Panc1 (cell line): ENCODE results near the gene BRD3OS. TPM values are rescaled to one million over a fixed set of nuclear protein-coding genes. Genes with fewer than 3 reads are reported as not detected.

ENCODE experiments used
- ATAC-seq: fragments of 200-7000 bp; cut with Tn5 transposase; 2 replicates; pipeline ENCODE4 v1.9.1; 2020; ENCODE audit warnings: mild to moderate bottlenecking, moderate library complexity
- BruUV-seq: library from RNA; stranded (reverse); fragments of 400-500 nt; replicated peaks from 2 replicates; lab custom pipeline; 2021; lab: Mats Ljungman, UMichigan
- CTCF ChIA-PET: fragments of 300-600 bp; sonication (Branson Sonifier 250); formaldehyde crosslinking; loops from one replicate; lab custom pipeline; 2022; ENCODE audit warnings: antibody characterized with exemption; lab: Charles Lee
- POLR2A ChIA-PET: fragments of 300-600 bp; sonication (Branson Sonifier 250); formaldehyde crosslinking; loops from one replicate; lab custom pipeline; 2022; ENCODE audit warnings: antibody characterized with exemption; lab: Charles Lee
- DNase-seq: peaks from one replicate; pipeline ENCODE4 v3.0.0-alpha.2; 2010; ENCODE audit warnings: low read depth, low spot score
- H3K27ac ChIP-seq: 2 replicates; pipeline ENCODE4 v1.5.1; 2011; ENCODE audit warnings: mild to moderate bottlenecking, low read length, inconsistent platforms
- H3K27me3 ChIP-seq: fragments of 200-500 bp; sonication (Bioruptor generic); 2 replicates; pipeline ENCODE4 v1.6.0; 2014; ENCODE audit warnings: low read length, inconsistent platforms; ENCODE audit not compliant: control insufficient read depth, insufficient read depth
- H3K36me3 ChIP-seq: fragments of 200-500 bp; sonication (Bioruptor generic); 2 replicates; pipeline ENCODE4 v1.5.1; 2014; ENCODE audit warnings: inconsistent platforms, mild to moderate bottlenecking, low read length, moderate library complexity; ENCODE audit not compliant: control insufficient read depth, insufficient read depth
- H3K4me1 ChIP-seq: 2 replicates; pipeline ENCODE4 v1.5.1; 2011; ENCODE audit warnings: inconsistent platforms, mild to moderate bottlenecking, low read length, moderate library complexity; ENCODE audit not compliant: control insufficient read depth, insufficient read depth
- H3K4me3 ChIP-seq, 2 experiments: 2 replicates each; pipeline ENCODE4 v1.5.1; 2011 to 2012; ENCODE audit warnings: low read depth in 2 of 2, low read length in 2 of 2, mild to moderate bottlenecking in 2 of 2, inconsistent platforms in 1 of 2, moderate library complexity in 1 of 2
- H3K9me3 ChIP-seq: fragments of 200-500 bp; sonication (Bioruptor generic); 2 replicates; pipeline ENCODE4 v1.5.1; 2014; ENCODE audit warnings: low read depth, mild to moderate bottlenecking, inconsistent platforms, low read length, moderate library complexity; ENCODE audit not compliant: control insufficient read depth, insufficient read depth
- CTCF ChIP-seq: fragments of 450-650 bp; IDR thresholded peaks from 2 replicates; pipeline ENCODE4 v1.5.1; 2017; ENCODE audit warnings: mild to moderate bottlenecking
- POLR2AphosphoS5 ChIP-seq: IDR thresholded peaks from 2 replicates; pipeline ENCODE4 v1.6.1; 2012; ENCODE audit warnings: mild to moderate bottlenecking, low read depth, low read length, moderate library complexity
- SIN3A ChIP-seq: IDR thresholded peaks from 2 replicates; pipeline ENCODE4 v1.6.1; 2012; ENCODE audit warnings: low read depth, mild to moderate bottlenecking, low read length, moderate library complexity, borderline replicate concordance; ENCODE audit not compliant: insufficient read depth
- TCF7L2 ChIP-seq: IDR thresholded peaks from 2 replicates; pipeline ENCODE4 v1.6.1; 2011; ENCODE audit warnings: mild to moderate bottlenecking, low read depth, low read length, inconsistent platforms
- in situ Hi-C: cut with HindIII; loops from 2 replicates; pipeline ENCODE4 v1.10.0; 2016; ENCODE audit warnings: low sequenced_read_pairs, low pct_unique_long_range_greater_than_20kb
- intact Hi-C: fragments of 100-400 bp; cut with micrococcal nuclease; formaldehyde crosslinking; loops from one replicate; pipeline ENCODE4 v1.10.0; 2022; ENCODE audit not compliant: unreplicated experiment
- total RNA-seq: library from RNA; stranded (reverse); gene quantifications from one replicate; pipeline ENCODE4 v1.2.1, GENCODE V29; 2021; ENCODE audit not compliant: unreplicated experiment
- TF ChIP-seq, protein P1 (sequence below), 2 experiments: IDR thresholded peaks; 2 replicates each; pipeline ENCODE4 v1.6.1; 2011 to 2012; ENCODE audit warnings: low read depth in 2 of 2, control low read depth in 1 of 2, low read length in 1 of 2, mild to moderate bottlenecking in 1 of 2, moderate library complexity in 1 of 2; ENCODE audit not compliant: insufficient read depth in 1 of 2

The BRD3OS gene
- total RNA-seq, 1 experiment from 2014 or later: 22.1 TPM

DNA sequence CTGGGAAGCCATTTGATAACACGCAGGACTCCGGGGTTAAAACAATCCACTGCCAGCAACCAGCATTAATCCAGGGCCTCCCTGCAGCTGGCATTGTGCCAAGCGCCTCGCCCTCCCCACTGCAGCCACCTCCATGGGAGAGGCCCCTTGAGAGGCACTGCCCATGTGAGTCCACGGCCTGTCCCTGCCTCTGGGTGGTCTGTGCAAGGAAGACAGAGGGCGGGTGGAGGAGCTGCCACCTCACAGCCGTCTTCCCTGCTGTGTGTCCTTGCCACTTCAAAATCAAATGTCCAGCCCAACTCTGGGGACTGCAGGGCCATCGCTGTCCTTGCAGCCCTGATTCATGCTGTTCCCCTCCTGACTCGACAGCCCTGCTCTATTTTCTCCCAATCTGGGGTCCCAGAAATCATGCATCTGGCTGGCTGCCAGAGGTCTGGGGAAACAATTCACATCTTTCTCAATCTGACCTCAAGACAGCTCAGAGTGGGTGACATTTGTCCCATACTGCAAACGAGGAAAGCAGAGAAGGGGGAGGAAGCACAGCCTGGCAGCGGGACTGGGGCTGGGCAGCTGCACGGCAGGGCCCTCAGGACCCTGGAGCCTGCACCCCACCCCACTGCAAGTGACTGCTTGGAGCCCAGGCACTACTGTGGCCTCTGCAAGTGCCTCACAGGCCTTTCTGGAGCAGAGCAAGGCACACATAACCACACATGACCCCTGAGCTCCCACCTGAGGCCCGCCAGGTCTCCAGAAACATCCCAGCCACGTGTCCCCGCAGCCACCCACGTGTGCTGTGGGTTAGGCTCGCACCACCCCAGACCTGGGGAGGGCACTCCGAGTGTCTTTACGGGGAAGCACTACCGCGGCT lies 15.7 kb downstream of the BRD3OS start:
- in situ Hi-C loops (no loop called here), intact Hi-C loops (no loop called here)
- H3K4me3 ChIP-seq: no peak overlapping the region
- no peaks in the 10 kb centered on the region for H3K36me3 ChIP-seq
- ChIA-PET POLR2A (no interaction called here), CTCF (no interaction called here)
- DNase-seq (no peak), ATAC-seq (no peak)
- no peaks in the 10 kb centered on the region for H3K9me3 ChIP-seq
- no peak overlapping the region for H3K27ac ChIP-seq
- no peaks in the 10 kb centered on the region for H3K4me1 ChIP-seq
- no TSS peak for BruUV-seq
- no peaks in the 10 kb centered on the region for H3K27me3 ChIP-seq
- TF ChIP-seq TCF7L2: no peak
- no peak for TF ChIP-seq POLR2AphosphoS5
- no peak for TF ChIP-seq SIN3A
- TF ChIP-seq, protein P1, sequence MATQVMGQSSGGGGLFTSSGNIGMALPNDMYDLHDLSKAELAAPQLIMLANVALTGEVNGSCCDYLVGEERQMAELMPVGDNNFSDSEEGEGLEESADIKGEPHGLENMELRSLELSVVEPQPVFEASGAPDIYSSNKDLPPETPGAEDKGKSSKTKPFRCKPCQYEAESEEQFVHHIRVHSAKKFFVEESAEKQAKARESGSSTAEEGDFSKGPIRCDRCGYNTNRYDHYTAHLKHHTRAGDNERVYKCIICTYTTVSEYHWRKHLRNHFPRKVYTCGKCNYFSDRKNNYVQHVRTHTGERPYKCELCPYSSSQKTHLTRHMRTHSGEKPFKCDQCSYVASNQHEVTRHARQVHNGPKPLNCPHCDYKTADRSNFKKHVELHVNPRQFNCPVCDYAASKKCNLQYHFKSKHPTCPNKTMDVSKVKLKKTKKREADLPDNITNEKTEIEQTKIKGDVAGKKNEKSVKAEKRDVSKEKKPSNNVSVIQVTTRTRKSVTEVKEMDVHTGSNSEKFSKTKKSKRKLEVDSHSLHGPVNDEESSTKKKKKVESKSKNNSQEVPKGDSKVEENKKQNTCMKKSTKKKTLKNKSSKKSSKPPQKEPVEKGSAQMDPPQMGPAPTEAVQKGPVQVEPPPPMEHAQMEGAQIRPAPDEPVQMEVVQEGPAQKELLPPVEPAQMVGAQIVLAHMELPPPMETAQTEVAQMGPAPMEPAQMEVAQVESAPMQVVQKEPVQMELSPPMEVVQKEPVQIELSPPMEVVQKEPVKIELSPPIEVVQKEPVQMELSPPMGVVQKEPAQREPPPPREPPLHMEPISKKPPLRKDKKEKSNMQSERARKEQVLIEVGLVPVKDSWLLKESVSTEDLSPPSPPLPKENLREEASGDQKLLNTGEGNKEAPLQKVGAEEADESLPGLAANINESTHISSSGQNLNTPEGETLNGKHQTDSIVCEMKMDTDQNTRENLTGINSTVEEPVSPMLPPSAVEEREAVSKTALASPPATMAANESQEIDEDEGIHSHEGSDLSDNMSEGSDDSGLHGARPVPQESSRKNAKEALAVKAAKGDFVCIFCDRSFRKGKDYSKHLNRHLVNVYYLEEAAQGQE (IDR thresholded peaks at IDR 0.05; ENCODE audit: insufficient read depth in 1 of 2, low read depth in 2 of 2, low read length in 1 of 2): no peak
- no peak for TF ChIP-seq CTCF

DNA sequence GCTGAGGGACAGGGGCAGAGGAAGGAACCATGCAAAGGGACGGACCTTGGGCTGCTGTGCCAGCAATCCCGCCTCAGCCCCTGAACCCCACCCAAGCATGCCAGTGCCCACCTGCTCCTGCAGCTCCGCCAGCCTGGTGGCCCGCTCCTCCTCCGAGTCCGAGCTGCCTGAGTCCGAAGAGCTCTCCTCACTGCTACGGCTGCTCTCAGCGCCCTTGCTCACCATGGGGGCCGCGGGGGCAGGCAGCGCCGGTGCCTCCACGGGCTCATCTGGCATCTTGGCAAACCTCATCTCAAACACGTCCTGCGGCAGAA lies 16.3 kb downstream of the BRD3OS start:
- no peaks in the 10 kb centered on the region for H3K9me3 ChIP-seq
- ATAC-seq (no peak), DNase-seq (no peak)
- H3K4me1 ChIP-seq: no peaks in the 10 kb centered on the region
- intact Hi-C loops: no loop called here
- BruUV-seq: no TSS peak
- TF ChIP-seq POLR2AphosphoS5: no peak
- TF ChIP-seq, protein P1 (IDR thresholded peaks at IDR 0.05; ENCODE audit: insufficient read depth in 1 of 2, low read depth in 2 of 2, low read length in 1 of 2): no peak
- in situ Hi-C loops: no loop called here
- H3K27me3 ChIP-seq: no peaks in the 10 kb centered on the region
- CTCF ChIA-PET: no interaction called here
- H3K36me3 ChIP-seq: no peaks in the 10 kb centered on the region
- H3K27ac ChIP-seq: no peak overlapping the region
- POLR2A ChIA-PET: interaction anchor here (0.6 kb wide), 1 partner anchor 20 kb away, joined by 3 read pairs; no protein-coding TSS in a partner anchor
- no peak overlapping the region for H3K4me3 ChIP-seq
